Measurements from ENCODE around the gene MYBPH. TPM values are rescaled to one million over a fixed set of nuclear protein-coding genes. Genes with fewer than 3 reads are reported as not detected.

Gene MYBPH
- total and polyA plus RNA-seq, 2 experiments from 2014 or later = not detected

DNA sequence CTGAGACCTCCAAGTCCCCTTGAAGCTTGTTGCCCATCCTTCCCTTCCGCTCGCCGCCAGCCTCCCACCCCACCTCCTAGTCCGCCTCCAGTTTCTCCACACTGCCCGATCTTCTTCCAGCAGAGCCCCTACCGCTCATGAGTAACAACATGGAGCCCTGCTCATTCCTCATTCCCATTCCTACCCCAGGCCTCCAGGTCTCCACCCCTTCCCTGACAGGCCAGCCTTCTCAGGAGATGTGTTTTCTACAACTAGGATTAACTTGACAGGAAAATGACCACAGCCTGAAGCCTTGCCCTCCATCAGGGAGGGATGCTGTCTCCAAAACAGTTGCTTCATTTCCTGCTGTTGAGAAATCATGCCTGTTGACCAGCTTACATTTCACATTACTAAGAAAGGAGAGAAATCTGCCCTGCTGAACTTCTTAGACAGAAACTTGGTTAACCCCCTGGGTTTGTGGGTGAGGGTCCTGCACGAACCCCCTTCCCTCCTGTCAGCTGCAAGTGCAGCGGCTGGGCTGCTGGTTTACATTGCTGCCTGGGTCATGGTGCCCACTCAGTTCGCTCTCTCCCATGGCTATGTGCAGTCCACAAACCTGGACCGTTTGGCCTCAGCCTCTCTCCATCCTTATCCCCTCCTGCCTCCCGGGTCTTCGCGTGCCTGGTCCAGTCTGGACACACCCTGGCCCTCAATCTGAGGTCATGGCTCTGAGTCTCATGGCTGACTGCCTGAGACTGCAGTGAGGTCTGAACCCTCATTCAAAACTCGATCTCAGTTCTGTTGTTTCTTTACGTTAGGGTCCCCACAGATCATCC is 27.0 kb upstream of the MYBPH start (continued):
- TF ChIP-seq, protein P1, sequence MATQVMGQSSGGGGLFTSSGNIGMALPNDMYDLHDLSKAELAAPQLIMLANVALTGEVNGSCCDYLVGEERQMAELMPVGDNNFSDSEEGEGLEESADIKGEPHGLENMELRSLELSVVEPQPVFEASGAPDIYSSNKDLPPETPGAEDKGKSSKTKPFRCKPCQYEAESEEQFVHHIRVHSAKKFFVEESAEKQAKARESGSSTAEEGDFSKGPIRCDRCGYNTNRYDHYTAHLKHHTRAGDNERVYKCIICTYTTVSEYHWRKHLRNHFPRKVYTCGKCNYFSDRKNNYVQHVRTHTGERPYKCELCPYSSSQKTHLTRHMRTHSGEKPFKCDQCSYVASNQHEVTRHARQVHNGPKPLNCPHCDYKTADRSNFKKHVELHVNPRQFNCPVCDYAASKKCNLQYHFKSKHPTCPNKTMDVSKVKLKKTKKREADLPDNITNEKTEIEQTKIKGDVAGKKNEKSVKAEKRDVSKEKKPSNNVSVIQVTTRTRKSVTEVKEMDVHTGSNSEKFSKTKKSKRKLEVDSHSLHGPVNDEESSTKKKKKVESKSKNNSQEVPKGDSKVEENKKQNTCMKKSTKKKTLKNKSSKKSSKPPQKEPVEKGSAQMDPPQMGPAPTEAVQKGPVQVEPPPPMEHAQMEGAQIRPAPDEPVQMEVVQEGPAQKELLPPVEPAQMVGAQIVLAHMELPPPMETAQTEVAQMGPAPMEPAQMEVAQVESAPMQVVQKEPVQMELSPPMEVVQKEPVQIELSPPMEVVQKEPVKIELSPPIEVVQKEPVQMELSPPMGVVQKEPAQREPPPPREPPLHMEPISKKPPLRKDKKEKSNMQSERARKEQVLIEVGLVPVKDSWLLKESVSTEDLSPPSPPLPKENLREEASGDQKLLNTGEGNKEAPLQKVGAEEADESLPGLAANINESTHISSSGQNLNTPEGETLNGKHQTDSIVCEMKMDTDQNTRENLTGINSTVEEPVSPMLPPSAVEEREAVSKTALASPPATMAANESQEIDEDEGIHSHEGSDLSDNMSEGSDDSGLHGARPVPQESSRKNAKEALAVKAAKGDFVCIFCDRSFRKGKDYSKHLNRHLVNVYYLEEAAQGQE (IDR thresholded peaks at IDR 0.05; ENCODE audit: unreplicated experiment) = no peak
- TF ChIP-seq, protein P2, sequence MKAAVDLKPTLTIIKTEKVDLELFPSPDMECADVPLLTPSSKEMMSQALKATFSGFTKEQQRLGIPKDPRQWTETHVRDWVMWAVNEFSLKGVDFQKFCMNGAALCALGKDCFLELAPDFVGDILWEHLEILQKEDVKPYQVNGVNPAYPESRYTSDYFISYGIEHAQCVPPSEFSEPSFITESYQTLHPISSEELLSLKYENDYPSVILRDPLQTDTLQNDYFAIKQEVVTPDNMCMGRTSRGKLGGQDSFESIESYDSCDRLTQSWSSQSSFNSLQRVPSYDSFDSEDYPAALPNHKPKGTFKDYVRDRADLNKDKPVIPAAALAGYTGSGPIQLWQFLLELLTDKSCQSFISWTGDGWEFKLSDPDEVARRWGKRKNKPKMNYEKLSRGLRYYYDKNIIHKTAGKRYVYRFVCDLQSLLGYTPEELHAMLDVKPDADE (IDR thresholded peaks at IDR 0.05) = no peak
- TF ChIP-seq JUNB (IDR thresholded peaks at IDR 0.05; ENCODE audit: unreplicated experiment) = no peak
- no peak for TF ChIP-seq NANOG (IDR thresholded peaks at IDR 0.05; ENCODE audit: borderline replicate concordance)
- TF ChIP-seq, protein P3, sequence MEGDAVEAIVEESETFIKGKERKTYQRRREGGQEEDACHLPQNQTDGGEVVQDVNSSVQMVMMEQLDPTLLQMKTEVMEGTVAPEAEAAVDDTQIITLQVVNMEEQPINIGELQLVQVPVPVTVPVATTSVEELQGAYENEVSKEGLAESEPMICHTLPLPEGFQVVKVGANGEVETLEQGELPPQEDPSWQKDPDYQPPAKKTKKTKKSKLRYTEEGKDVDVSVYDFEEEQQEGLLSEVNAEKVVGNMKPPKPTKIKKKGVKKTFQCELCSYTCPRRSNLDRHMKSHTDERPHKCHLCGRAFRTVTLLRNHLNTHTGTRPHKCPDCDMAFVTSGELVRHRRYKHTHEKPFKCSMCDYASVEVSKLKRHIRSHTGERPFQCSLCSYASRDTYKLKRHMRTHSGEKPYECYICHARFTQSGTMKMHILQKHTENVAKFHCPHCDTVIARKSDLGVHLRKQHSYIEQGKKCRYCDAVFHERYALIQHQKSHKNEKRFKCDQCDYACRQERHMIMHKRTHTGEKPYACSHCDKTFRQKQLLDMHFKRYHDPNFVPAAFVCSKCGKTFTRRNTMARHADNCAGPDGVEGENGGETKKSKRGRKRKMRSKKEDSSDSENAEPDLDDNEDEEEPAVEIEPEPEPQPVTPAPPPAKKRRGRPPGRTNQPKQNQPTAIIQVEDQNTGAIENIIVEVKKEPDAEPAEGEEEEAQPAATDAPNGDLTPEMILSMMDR (conservative IDR thresholded peaks at IDR 0.05; ENCODE audit: low read depth in 2 of 2) = no peak
- no peak for TF ChIP-seq STAT1 (IDR thresholded peaks at IDR 0.05; ENCODE audit: unreplicated experiment)

DNA sequence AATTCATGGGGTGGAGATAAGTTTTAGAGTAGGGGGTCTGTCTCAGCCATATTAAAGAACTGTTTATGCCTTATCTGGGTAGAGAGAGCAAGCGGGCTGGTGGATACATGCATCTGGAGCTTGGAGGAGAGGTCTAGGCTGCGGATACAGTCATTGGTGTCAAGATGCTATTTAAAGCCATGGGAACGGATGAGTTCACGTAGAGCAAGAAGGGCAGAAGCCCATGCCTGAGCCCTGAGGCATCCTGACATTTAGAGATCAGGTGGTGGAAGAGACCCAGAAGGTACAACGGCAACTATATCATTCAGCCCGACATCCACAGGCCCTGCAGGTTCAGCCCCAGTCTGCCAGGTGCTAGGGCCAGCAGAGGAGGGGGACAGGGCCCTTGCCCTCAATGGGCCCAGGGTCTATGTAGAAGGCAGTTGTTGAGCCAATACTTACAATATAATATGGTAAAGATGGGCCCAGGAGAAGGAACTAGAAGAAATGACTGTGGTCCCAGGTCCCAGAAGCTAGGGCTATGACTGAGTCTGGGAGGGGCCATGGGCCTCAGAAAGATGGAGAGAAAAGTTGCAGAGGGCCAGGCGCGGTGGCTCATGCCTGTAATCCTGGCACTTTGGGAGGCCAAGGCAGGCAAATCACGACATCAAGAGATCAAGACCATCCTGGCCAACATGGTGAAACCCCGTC is 26.0 kb upstream of the MYBPH start:
- no peaks in the 10 kb centered on the region for H3K4me1 ChIP-seq (ENCODE audit: insufficient read depth)
- no peaks in the 10 kb centered on the region for H3K27me3 ChIP-seq (ENCODE audit: insufficient read depth)
- Mint-ChIP-seq H3K4me1 (peaks cover 5% of the 10 kb centered on the region), H3K9me3 (no peaks in the 10 kb centered on the region; the same call in 2 of the 3 replicates), H3K36me3 (ENCODE audit: low read depth) (no peaks in the 10 kb centered on the region), H3K4me3 (no peak overlapping the region), H3K27me3 (ENCODE audit: insufficient read depth, low read depth, poor library complexity) (peaks cover 3% of the 10 kb centered on the region), H3K27ac (no peak overlapping the region)
- no peak overlapping the region for H3K27ac ChIP-seq (ENCODE audit: low read depth)
- ATAC-seq (no peak), DNase-seq (ENCODE audit: low spot score) (no peak)
- no peaks in the 10 kb centered on the region for H3F3A ChIP-seq (replicated peaks; ENCODE audit: low read depth)
- no peaks in the 10 kb centered on the region for H4K20me1 ChIP-seq (replicated peaks; ENCODE audit: insufficient read depth)
- 0 out of 2 replicates have a peak, but pooled peaks cover 4% of the 10 kb centered on the region for H3K9me2 ChIP-seq (ENCODE audit: insufficient read depth)
- H2AFZ ChIP-seq = no peak overlapping the region
- H3K36me3 ChIP-seq (ENCODE audit: insufficient read depth) = no peaks in the 10 kb centered on the region
- H3K4me2 ChIP-seq = no peak overlapping the region
- TF ChIP-seq, protein P3 (conservative IDR thresholded peaks at IDR 0.05; ENCODE audit: low read depth in 2 of 2) = no peak
- TF ChIP-seq CREB1 (CRISPR knock-in tag; IDR thresholded peaks at IDR 0.05; ENCODE audit: low read depth) (no peak), NANOG (IDR thresholded peaks at IDR 0.05; ENCODE audit: borderline replicate concordance) (no peak), POLR2AphosphoS5 (IDR thresholded peaks at IDR 0.05; ENCODE audit: low read depth) (no peak)
- TF ChIP-seq, protein P1 (IDR thresholded peaks at IDR 0.05; ENCODE audit: unreplicated experiment) = no peak
- H3K79me2 ChIP-seq (replicated peaks; ENCODE audit: insufficient read depth) = no peaks in the 10 kb centered on the region
- H3K4me3 ChIP-seq = no peak overlapping the region
